Measurements from ENCODE around the gene CTXND1.
"Not testable (repeated sequence)": the region's sequence is repeated elsewhere in the genome, so short reads cannot be mapped to it uniquely, and the experiment has no call there.

DNA sequence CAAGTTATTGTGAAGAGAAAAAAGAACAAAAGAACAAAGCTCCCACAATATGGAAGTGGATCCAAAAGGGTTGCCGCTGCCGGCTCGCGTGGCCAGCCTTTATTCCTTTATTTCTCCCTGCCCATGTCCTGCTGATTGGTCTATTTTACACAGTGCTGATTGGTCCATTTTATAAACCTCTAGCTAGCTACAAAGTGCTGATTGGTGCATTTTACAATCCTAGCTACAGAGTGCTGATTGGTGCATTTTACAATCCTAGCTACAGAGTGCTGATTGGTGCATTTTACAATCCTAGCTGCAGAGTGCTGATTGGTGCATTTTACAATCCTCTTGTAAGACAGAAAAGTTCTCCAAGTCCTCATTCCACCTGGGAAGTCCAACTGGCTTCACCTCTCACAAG lies 43.8 kb upstream of the CTXND1 start:
- TF ChIP-seq, protein P1, sequence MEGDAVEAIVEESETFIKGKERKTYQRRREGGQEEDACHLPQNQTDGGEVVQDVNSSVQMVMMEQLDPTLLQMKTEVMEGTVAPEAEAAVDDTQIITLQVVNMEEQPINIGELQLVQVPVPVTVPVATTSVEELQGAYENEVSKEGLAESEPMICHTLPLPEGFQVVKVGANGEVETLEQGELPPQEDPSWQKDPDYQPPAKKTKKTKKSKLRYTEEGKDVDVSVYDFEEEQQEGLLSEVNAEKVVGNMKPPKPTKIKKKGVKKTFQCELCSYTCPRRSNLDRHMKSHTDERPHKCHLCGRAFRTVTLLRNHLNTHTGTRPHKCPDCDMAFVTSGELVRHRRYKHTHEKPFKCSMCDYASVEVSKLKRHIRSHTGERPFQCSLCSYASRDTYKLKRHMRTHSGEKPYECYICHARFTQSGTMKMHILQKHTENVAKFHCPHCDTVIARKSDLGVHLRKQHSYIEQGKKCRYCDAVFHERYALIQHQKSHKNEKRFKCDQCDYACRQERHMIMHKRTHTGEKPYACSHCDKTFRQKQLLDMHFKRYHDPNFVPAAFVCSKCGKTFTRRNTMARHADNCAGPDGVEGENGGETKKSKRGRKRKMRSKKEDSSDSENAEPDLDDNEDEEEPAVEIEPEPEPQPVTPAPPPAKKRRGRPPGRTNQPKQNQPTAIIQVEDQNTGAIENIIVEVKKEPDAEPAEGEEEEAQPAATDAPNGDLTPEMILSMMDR (IDR thresholded peaks at IDR 0.05; ENCODE audit: low read depth, low read length, poor library complexity, severe bottlenecking), result not testable (repeated sequence)
- TF ChIP-seq EZH2phosphoT487 (IDR thresholded peaks at IDR 0.05; ENCODE audit: borderline replicate concordance, low read length), result not testable (repeated sequence)

Data from DOHH2 (cell line).